C4-2B (cell line): ENCODE data around the gene SH2D1B.

Experiments
- H3K27ac ChIP-seq: fragments of 450-650 bp; 2 replicates; pipeline ENCODE4 v1.5.1; 2017
- ZFX ChIP-seq: fragments of 450-650 bp; IDR thresholded peaks from 2 replicates; pipeline ENCODE4 v1.6.1; 2017
- TF ChIP-seq, protein P1 (sequence below): fragments of 450-650 bp; conservative IDR thresholded peaks from 2 replicates; pipeline ENCODE4 v1.5.1; 2017; ENCODE audit warnings: mild to moderate bottlenecking

SH2D1B gene

DNA sequence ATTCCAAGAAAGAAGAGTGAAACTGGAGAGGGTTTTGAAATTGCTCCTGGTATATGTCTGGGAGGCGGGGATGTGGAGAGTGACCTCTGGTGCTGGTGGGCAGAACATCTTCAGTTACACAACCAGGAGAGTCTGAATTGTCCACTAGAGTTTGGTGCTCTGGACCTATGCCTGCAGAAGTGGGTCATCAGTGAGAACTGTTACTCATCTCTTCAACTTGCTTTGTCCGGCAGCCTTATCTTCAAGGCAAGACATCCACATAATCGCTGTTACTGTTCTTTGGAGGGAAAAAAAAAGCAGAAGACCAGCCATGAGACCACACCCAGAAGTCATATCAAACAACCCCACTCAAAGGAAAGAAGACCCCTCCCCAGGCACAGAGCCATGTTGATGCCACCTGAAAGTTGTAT lies 14.9 kb downstream of the SH2D1B start:
- no peak overlapping the region; the same call in 1 of the 2 replicates for H3K27ac ChIP-seq
- TF ChIP-seq ZFX, result no peak
- TF ChIP-seq, protein P1, sequence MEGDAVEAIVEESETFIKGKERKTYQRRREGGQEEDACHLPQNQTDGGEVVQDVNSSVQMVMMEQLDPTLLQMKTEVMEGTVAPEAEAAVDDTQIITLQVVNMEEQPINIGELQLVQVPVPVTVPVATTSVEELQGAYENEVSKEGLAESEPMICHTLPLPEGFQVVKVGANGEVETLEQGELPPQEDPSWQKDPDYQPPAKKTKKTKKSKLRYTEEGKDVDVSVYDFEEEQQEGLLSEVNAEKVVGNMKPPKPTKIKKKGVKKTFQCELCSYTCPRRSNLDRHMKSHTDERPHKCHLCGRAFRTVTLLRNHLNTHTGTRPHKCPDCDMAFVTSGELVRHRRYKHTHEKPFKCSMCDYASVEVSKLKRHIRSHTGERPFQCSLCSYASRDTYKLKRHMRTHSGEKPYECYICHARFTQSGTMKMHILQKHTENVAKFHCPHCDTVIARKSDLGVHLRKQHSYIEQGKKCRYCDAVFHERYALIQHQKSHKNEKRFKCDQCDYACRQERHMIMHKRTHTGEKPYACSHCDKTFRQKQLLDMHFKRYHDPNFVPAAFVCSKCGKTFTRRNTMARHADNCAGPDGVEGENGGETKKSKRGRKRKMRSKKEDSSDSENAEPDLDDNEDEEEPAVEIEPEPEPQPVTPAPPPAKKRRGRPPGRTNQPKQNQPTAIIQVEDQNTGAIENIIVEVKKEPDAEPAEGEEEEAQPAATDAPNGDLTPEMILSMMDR, result peak; percentile 14

DNA sequence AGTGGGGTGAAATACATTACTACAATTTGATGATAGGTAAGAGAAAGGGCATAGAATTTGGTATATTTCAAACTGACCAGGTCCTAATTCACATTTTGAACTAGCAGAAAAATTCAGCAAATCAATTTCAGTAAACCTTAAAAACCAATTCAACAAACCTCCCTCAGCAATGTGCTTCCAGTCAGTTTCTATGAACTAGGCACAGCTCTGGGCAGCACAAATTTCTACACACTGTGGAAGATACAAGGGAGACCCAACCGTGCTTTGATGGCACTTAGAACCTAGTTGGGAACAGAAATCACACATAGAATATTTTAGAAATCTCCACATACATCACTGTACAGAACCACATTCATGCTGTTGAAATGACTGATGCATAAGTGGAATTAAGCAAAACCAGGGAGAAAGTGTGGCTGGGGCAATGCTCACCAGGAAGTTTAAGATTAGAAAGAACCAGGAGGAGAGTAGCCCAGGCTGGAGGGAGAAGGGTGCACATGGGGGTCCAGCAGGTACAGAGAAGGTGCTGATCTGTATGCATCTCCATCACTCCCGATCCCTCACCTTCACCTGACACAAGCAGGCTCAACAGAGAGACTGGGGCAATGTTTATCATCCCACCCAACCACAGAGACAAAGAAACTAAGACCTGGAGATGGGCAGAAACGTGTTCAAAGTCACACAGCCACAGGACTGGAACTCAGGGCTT lies 15.6 kb downstream of the SH2D1B start:
- no peak overlapping the region for H3K27ac ChIP-seq
- TF ChIP-seq ZFX, result no peak
- TF ChIP-seq, protein P1, result no peak

DNA sequence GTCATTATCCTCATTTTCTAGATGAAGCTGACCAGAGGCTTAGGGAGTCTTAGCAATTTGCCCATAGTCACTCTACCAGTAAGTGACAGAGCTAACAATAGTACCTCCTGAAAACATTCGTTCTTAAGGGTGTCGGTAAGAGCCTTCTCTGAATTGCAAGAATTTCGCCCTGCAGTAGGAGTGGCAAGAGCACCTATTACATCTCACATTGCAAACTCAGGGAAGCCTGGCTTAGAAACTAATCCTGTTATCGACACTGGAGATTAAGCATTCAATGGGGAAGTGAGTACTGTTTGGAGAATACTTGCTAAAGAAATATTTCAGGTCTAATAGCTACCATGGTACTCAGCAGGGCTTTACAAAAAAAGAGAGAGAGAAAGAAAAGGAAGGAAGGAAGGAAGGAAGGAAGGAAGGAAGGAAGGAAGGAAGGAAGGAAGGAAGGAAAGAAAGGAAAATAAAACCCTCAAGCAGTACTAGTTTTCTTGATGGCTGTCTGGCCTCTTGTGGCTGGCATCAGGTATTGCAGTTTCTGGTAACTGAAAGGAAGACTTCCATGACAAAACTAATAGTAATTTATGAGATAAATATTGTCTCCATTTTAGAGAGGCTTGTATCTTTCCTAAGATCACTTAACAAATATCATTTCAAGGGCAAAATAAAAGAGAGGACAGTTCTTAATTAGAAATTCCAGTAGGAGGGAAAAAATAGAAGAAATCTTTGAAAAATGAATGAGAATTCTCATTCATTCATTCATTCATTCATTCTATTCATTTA lies 20.0 kb downstream of the SH2D1B start:
- no peak for TF ChIP-seq ZFX
- TF ChIP-seq, protein P1, result peak; percentile 95
- no peak overlapping the region for H3K27ac ChIP-seq

DNA sequence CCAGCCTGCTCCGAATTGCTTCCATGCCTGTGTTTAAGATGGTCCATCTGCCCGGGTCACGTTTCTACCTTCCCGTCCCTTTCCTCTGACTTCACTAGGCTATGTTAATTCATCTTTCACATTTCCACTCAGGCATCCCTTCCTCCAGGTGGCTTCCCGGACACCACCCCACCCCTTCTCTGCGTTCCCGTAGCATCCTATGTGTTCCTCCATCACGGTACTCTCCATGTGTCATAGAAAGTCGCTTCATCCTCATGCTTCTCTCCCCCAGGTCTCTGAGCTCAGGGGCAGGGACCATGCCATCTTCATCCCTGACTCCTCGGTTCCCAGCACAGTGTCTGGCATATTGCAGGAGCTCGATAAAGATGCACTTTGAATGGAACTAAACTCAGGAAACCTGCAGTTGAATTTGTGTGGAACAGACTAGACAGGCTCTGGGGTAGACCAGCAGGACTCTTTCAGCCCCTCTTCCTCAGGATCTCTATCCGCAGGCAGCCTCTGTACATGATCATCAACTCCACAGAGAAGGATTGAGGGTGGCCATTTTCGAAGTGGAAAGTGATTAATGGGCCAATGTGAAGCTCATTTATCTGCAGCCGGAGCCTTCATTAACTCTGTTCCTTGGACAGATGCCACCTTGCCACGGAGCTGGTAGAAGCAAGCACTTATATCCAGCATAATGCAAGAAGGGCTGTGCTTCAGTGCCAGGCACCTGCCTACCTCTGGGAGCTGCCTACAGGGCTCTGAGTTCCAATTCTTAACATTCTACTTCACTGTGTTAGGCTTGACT lies 21.3 kb downstream of the SH2D1B start:
- H3K27ac ChIP-seq, result no peak overlapping the region
- TF ChIP-seq ZFX, result no peak
- TF ChIP-seq, protein P1, result no peak

DNA sequence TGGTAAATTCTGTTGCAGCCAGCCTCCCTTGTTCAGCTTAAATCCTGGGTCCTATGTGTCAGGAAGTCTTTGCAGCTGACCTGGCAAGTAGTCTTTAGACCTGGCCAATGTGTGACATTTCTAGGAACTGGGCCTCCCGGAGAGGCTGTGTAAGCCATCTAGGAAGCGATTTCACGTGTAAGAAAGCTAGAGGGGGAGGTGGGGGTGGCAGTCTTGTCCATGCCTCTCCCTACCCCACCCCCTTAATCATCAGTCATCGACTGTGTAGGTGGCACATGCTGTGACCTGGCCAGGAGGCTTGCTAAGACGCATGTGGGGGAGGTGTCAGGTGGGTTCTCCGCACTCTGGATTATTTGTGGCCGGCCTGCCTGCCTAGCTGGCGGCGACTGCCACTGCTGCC lies 22.0 kb downstream of the SH2D1B start:
- TF ChIP-seq ZFX, result no peak
- TF ChIP-seq, protein P1, result no peak
- H3K27ac ChIP-seq, result no peak overlapping the region

DNA sequence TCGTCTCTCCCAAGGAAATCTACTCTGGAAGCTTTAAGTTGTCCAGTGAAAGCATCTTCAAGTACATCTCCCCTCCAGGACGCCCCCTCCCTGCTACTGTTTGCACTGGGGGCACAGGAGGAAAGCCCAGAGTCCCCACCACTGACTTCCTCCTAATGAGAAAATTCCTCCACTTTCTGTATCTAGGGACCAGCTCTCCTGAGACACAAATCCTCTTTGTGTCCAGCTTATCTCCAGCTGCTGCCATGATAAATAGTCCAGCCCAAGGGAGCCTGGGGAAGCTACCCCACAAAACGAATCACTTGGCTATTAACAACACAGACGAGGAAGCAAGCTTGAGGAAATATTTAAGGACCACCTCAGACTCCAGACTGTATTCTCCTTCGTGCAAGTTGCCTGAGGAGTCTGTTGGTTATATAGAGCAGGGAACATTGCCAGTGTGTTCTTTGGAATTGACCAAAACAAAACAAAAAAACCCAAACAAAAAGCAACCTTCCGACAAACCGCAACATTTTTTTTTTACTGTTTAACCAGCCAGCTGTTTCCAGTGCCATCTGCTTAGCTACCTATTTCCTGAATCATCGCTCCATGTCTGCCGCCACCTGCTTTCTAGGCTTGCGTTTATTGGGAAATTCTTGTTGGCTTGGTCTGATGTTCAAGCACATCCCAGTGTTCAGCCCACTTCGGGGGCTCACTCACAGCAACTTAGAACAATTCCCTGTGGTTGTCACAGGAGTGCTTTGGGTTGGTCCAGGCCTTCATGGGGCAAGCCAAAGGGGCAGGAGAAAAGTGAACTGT lies 22.7 kb downstream of the SH2D1B start:
- no peak for TF ChIP-seq ZFX
- TF ChIP-seq, protein P1, result no peak

More for the DNA sequence above, 22.7 kb downstream of the SH2D1B start:
- H3K27ac ChIP-seq, result peak overlapping the region; percentile 5; the same call in 1 of the 2 replicates
